HG03196 (cell line): ENCODE measurements around the gene IFITM10.

Experiments used
- ATAC-seq: cut with Tn5 transposase; IDR thresholded peaks from one replicate; pipeline ENCODE4 v1.9.1; 2021; ENCODE audit not compliant: unreplicated experiment

IFITM10 gene

GRCh38 chr11:1763796-1764661 lies 13.6 kb upstream of the IFITM10 start, which contains the start of gene CTSD:
Gene CTSD, minus strand, starts transcription at chr11:1763927. Its CDS starts 68 bp downstream, at chr11:1763859.
- peak; percentile 75 for ATAC-seq

GRCh38 chr11:1763336-1763795 lies 13.0 kb upstream of the IFITM10 start:
- peak; percentile 5 for ATAC-seq

GRCh38 chr11:1762537-1763302 lies 12.3 kb upstream of the IFITM10 start:
- ATAC-seq, result no peak

- ATAC-seq, result no peak
Observed at GRCh38 chr11:1761857-1762536, 11.6 kb upstream of the IFITM10 start.

- no peak for ATAC-seq
Observed at GRCh38 chr11:1761110-1761856, 10.9 kb upstream of the IFITM10 start.

- no peak for ATAC-seq
Observed at GRCh38 chr11:1760351-1761109, 10.1 kb upstream of the IFITM10 start.

GRCh38 chr11:1759851-1760220 lies 9.4 kb upstream of the IFITM10 start:
- ATAC-seq, result no peak

- no peak for ATAC-seq
Observed at GRCh38 chr11:1759151-1759850, 8.9 kb upstream of the IFITM10 start.

GRCh38 chr11:1758611-1759150 lies 8.3 kb upstream of the IFITM10 start:
- no peak for ATAC-seq

GRCh38 chr11:1757861-1758610 lies 7.6 kb upstream of the IFITM10 start:
- ATAC-seq, result no peak

- ATAC-seq, result no peak
Observed at GRCh38 chr11:1756791-1757771, 6.7 kb upstream of the IFITM10 start.

- ATAC-seq, result no peak
Observed at GRCh38 chr11:1755692-1756561, 5.5 kb upstream of the IFITM10 start.

GRCh38 chr11:1755344-1755691 lies 4.9 kb upstream of the IFITM10 start:
- ATAC-seq, result no peak

- no peak for ATAC-seq
Observed at GRCh38 chr11:1754376-1755150, 4.2 kb upstream of the IFITM10 start.

- ATAC-seq, result no peak
Observed at GRCh38 chr11:1753929-1754305, 3.5 kb upstream of the IFITM10 start.
